ENCODE data around the gene SLC25A23.

- TF ChIP-seq EGR1 (IDR thresholded peaks at IDR 0.05; ENCODE audit: low read depth) (no peak), CTCF (IDR thresholded peaks at IDR 0.05 in 2 of 3, conservative IDR thresholded peaks at IDR 0.05 in 1 of 3; ENCODE audit: borderline replicate concordance in 1 of 3, insufficient read depth in 1 of 3, low read depth in 2 of 3, low read length in 2 of 3) (no peak), POLR2AphosphoS5 (IDR thresholded peaks at IDR 0.05; ENCODE audit: low read depth, low read length) (peak; percentile 81), EZH2 (IDR thresholded peaks at IDR 0.05) (no peak), REST (IDR thresholded peaks at IDR 0.05; ENCODE audit: low read depth) (no peak)
Measured at GRCh38 chr19:6424195-6424938, 35.2 kb downstream of the SLC25A23 start, which contains the start of gene KHSRP.

Measured in HCT116 (cell line).